HFFc6 (cell line): ENCODE measurements around the gene SLC25A21. TPM values are rescaled to one million over a fixed set of nuclear protein-coding genes. Genes with fewer than 3 reads are reported as not detected.
"Not testable (repeated sequence)": the region's sequence is repeated elsewhere in the genome, so short reads cannot be mapped to it uniquely, and the experiment has no call there.

Experiments used
- DNase-seq: peaks from one replicate; pipeline ENCODE4 v3.0.0-alpha.2; 2018
- H3K27ac Mint-ChIP-seq: 2 replicates; pipeline ENCODE4 v1.8.0; 2020; ENCODE audit warnings: mild to moderate bottlenecking, mixed read lengths
- H3K27me3 Mint-ChIP-seq: 2 replicates; pipeline ENCODE4 v1.8.0; 2021; ENCODE audit warnings: mild to moderate bottlenecking, moderate library complexity, mixed read lengths; ENCODE audit not compliant: insufficient read depth
- H3K36me3 Mint-ChIP-seq: 2 replicates; pipeline ENCODE4 v1.8.0; 2021; ENCODE audit warnings: low read depth, mixed read lengths
- H3K4me1 Mint-ChIP-seq: 2 replicates; pipeline ENCODE4 v1.8.0; 2020; ENCODE audit warnings: low read depth, mixed read lengths
- H3K4me3 Mint-ChIP-seq: 2 replicates; pipeline ENCODE4 v1.8.0; 2020; ENCODE audit warnings: mild to moderate bottlenecking, moderate library complexity, mixed read lengths
- H3K9me3 Mint-ChIP-seq: 2 replicates; pipeline ENCODE4 v1.8.0; 2020; ENCODE audit warnings: mild to moderate bottlenecking, mixed read lengths
- CTCF ChIP-seq: fragments of 200-600 bp; sonication (generic); IDR thresholded peaks from 2 replicates; pipeline ENCODE4 v1.5.0; 2021; ENCODE audit warnings: antibody characterized with exemption, mild to moderate bottlenecking
- total RNA-seq, 6 experiments: library from RNA; stranded (reverse); fragmentation: NEBNext Ultra II Directional; extraction: Animal tissue kit (Norgen Biotek cat#: 25700); gene quantifications; 2 replicates in 1 of 6; 3 replicates in 5 of 6; pipeline ENCODE4 v1.2.3, GENCODE V29; 2021

The SLC25A21 gene
- total RNA-seq, 6 experiments from 2014 or later, result 0.33 to 1.1 (median 0.47) TPM

DNA sequence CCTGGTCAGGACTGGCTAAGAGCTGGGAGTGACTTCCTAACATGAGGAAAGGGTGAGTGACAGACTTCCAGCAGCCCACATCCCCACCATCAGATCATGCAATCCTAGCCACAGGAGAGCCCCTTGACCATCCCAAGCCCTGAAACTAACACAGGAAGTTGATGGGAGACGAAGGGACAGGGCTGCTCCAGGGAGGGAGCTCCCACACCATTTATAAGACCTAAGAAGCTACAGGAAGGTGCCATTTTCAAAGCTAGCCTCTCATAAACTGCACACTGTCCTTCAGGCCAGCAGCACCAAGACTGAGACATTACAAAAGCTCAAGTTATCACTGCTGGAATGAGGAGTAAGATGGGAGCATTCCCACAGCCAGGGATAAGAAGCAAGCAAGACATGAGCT lies 19.4 kb downstream of the SLC25A21 start:
- H3K9me3 Mint-ChIP-seq, result no peaks in the 10 kb centered on the region
- H3K27ac Mint-ChIP-seq, result no peak overlapping the region
- no peaks in the 10 kb centered on the region for H3K36me3 Mint-ChIP-seq
- H3K27me3 Mint-ChIP-seq, result peaks cover 2% of the 10 kb centered on the region
- no peak overlapping the region for H3K4me3 Mint-ChIP-seq
- peaks cover 14% of the 10 kb centered on the region for H3K4me1 Mint-ChIP-seq
- no peak for TF ChIP-seq CTCF
- no peak for DNase-seq

GRCh38 chr14:37150414-37150813 lies 22.0 kb downstream of the SLC25A21 start:
- Mint-ChIP-seq H3K27me3 (no peaks in the 10 kb centered on the region; the same call in 1 of the 2 replicates), H3K4me3 (peak overlapping the region; percentile 49; the same call in 1 of the 2 replicates), H3K36me3 (no peaks in the 10 kb centered on the region), H3K4me1 (peaks cover 18% of the 10 kb centered on the region), H3K27ac (no peak overlapping the region), H3K9me3 (no peaks in the 10 kb centered on the region)
- peak; percentile 90 for TF ChIP-seq CTCF
- DNase-seq, result peak; percentile 56

GRCh38 chr14:37147310-37147880 lies 25.0 kb downstream of the SLC25A21 start:
- Mint-ChIP-seq H3K27me3 (no peaks in the 10 kb centered on the region; the same call in 1 of the 2 replicates), H3K27ac (no peak overlapping the region), H3K36me3 (no peaks in the 10 kb centered on the region), H3K4me3 (no peak overlapping the region), H3K4me1 (peaks cover 33% of the 10 kb centered on the region), H3K9me3 (no peaks in the 10 kb centered on the region)
- no peak for TF ChIP-seq CTCF
- no peak for DNase-seq

GRCh38 chr14:37146438-37146837 lies 26.0 kb downstream of the SLC25A21 start:
- not testable (repeated sequence) for H3K4me3 Mint-ChIP-seq, H3K27me3 Mint-ChIP-seq, H3K36me3 Mint-ChIP-seq, H3K27ac Mint-ChIP-seq, H3K9me3 Mint-ChIP-seq, DNase-seq
- peaks cover 33% of the 10 kb centered on the region for H3K4me1 Mint-ChIP-seq

- peak; percentile 6 for DNase-seq
- peaks cover under 1% of the 10 kb centered on the region for H3K27me3 Mint-ChIP-seq
- H3K27ac Mint-ChIP-seq, result no peak overlapping the region
- H3K4me3 Mint-ChIP-seq, result no peak overlapping the region
- no peaks in the 10 kb centered on the region for H3K9me3 Mint-ChIP-seq
- TF ChIP-seq CTCF, result no peak
- no peaks in the 10 kb centered on the region for H3K36me3 Mint-ChIP-seq
- peaks cover 23% of the 10 kb centered on the region for H3K4me1 Mint-ChIP-seq
Measured at GRCh38 chr14:37145395-37145794, 27.0 kb downstream of the SLC25A21 start.

DNA sequence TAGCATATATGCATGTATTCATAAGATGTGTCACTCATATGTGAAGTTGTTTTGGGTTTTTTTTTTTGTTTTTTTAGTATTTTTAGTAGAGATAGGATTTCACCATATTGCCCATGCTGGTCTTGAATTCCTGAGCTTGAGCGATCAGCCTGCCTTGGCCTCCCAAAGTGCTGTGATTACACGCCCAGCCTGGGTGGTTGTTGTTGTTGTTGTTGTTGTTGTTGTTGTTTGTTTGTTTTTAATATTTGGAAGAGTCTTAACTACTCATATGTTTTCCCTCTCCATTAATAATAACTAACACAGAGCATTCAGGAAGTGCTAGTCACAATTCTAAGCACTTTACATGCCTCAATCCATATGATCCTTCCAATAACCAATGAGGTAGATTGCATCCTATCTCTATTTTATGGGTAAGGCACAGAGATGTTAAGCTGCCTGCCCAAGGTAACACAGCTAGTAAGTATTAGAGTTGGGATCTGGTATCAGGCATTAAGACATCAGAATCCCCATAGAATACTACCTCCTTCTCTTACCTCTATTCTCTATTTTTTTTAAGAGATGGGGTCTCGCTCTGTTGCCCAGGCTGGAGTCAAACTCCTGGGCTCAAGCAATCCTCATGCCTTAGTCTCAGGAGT lies 27.6 kb downstream of the SLC25A21 start:
- H3K9me3 Mint-ChIP-seq, result no peaks in the 10 kb centered on the region
- no peak overlapping the region for H3K4me3 Mint-ChIP-seq
- no peak overlapping the region for H3K27ac Mint-ChIP-seq
- TF ChIP-seq CTCF, result no peak
- no peaks in the 10 kb centered on the region for H3K36me3 Mint-ChIP-seq
- no peak for DNase-seq
- H3K4me1 Mint-ChIP-seq, result peaks cover 20% of the 10 kb centered on the region
- peaks cover 2% of the 10 kb centered on the region for H3K27me3 Mint-ChIP-seq
